ENCODE measurements around the gene TCERG1L. TPM values are rescaled to one million over a fixed set of nuclear protein-coding genes. Genes with fewer than 3 reads are reported as not detected.

Gene TCERG1L
- total and polyA plus RNA-seq, 11 donors: 0.11 to 0.25 TPM; not detected in 9

DNA sequence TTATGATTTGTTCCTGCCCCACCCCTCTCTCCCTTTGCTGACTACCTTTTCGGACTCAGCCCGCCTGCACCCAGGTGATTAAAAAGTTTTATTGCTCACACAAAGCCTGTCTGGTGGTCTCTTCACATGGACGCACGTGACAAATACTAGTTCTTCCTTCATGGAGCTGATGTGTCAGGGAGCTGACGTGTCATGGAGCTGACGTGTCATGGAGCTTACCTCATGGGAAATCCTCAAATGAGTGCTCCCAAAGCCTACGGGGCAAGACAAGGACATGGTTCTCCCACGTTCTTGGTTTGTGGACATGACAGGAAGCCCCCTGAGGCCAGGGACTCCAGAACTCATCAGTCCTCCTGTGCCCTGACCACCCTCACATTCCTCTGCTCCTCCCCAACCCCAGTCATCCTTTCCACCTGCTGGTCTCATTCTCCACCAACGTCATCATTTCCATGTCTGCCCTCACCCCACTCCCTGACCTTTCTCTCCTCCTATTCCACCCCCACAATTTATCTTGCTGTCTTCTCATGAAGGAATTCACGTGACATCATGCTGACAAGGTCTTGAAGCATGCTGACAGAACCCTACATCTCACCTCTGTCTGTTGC is 261.3 kb downstream of the TCERG1L start:
- Histone ChIP-seq H3K36me3 (no peaks in the 10 kb centered on the region), H3K27ac (no peak overlapping the region), H3K27me3 (peaks cover 0 to 28% (median 0%) of the 10 kb centered on the region in 9 donors), H3K4me3 (no peak overlapping the region), H3K9me3 (no peaks in the 10 kb centered on the region), H3K4me1 (no peaks in the 10 kb centered on the region)
- DNase-seq (no peak), ATAC-seq (no peak)
- intact Hi-C loops (cut with DNase I): no loop called here
- 66 to 79% (median 71%) methylated on average over 10 of the region's 10 CpGs for WGBS, 4 donors
- no peak for TF ChIP-seq CTCF (IDR thresholded peaks at IDR 0.05)

- ATAC-seq (no peak), DNase-seq (no peak)
- TF ChIP-seq CTCF (IDR thresholded peaks at IDR 0.05) (no peak), POLR2A (IDR thresholded peaks at IDR 0.05) (no peak)
- no peaks in the 10 kb centered on the region for H3K36me3 ChIP-seq
- no peak overlapping the region for H3K4me3 ChIP-seq
- intact Hi-C loops (cut with DNase I): no loop called here
- no peak overlapping the region for H3K27ac ChIP-seq
- no peaks in the 10 kb centered on the region for H3K9me3 ChIP-seq
- H3K4me1 ChIP-seq: no peaks in the 10 kb centered on the region
- WGBS, 4 donors: 21 to 31% (median 24%) methylated on average over 3 of the region's 3 CpGs
- H3K27me3 ChIP-seq: peaks cover 0 to 25% (median 0%) of the 10 kb centered on the region in 9 donors
Measured at GRCh38 chr10:131049016-131049415, 262.5 kb downstream of the TCERG1L start.

DNA sequence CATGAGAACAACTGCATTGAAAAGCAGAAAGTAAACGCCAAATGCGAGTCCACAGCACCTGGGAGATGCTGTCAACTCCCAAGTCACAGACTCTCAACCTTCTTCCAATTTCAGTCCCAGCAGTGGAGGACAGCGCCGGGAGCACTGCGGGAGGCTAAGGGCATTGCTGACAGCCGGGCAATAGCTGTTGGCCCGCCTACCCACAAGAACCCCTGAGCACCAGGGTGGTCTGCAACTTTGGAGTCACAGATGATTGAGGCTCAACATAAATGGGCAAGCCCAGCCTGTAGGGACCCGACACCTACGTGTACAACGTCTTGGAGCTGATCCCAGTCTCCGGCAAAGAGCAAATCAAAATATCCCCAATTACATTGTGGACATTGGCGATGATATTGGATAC is 262.9 kb downstream of the TCERG1L start:
- H3K27me3 ChIP-seq: peaks cover 0 to 25% (median 0%) of the 10 kb centered on the region in 9 donors
- no peak for DNase-seq
- H3K36me3 ChIP-seq: no peaks in the 10 kb centered on the region
- ATAC-seq: no peak
- H3K9me3 ChIP-seq: no peaks in the 10 kb centered on the region
- no peaks in the 10 kb centered on the region for H3K4me1 ChIP-seq
- H3K4me3 ChIP-seq: no peak overlapping the region
- no peak overlapping the region for H3K27ac ChIP-seq
- 31 to 37% (median 32%) methylated on average over 12 of the region's 12 CpGs for WGBS, 4 donors
- intact Hi-C loops (cut with DNase I): no loop called here
- TF ChIP-seq POLR2A (IDR thresholded peaks at IDR 0.05): no peak
- TF ChIP-seq CTCF (IDR thresholded peaks at IDR 0.05): no peak

DNA sequence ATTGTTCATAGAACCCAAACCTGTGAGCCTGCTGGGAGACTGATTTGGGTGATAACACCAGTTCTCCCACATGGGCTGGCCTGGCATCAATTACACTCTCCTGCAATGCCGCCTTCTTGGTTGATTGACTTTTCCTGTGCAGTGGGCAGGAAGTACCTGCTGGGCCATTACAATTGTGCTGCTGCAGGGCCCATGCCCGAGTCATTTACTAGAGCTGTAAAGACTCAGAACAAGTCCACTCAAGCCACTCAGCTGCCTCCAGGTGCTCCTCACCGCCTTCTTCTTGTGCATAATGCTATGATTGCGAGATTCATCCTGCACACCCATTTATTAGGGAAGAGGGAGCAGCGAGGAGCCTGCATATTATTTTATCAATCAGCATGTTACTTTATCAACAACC is 264.0 kb downstream of the TCERG1L start:
- DNase-seq (no peak), ATAC-seq (no peak)
- Histone ChIP-seq H3K27ac (no peak overlapping the region), H3K9me3 (no peaks in the 10 kb centered on the region), H3K27me3 (peaks cover 0 to 25% (median 0%) of the 10 kb centered on the region in 9 donors), H3K36me3 (no peaks in the 10 kb centered on the region), H3K4me1 (no peaks in the 10 kb centered on the region), H3K4me3 (no peak overlapping the region)
- intact Hi-C loops (cut with DNase I): no loop called here
- TF ChIP-seq CTCF (IDR thresholded peaks at IDR 0.05) (no peak), POLR2A (IDR thresholded peaks at IDR 0.05) (no peak)
- WGBS, 4 donors: 65 to 78% (median 75%) methylated on average over 5 of the region's 5 CpGs
